GM12878 (cell line): Measurements from ENCODE around the gene AP2S1. TPM values are rescaled to one million over a fixed set of nuclear protein-coding genes. Genes with fewer than 3 reads are reported as not detected.

ENCODE experiments used
- GATAD2B ChIP-seq: fragments of 450-650 bp; conservative IDR thresholded peaks from 2 replicates; pipeline ENCODE4 v1.6.1; 2017; ENCODE audit warnings: low read depth, mild to moderate bottlenecking, moderate library complexity
- LARP7 ChIP-seq: fragments of 450-650 bp; IDR thresholded peaks from 2 replicates; pipeline ENCODE4 v1.6.1; 2017; ENCODE audit warnings: mild to moderate bottlenecking
- MEF2B ChIP-seq: fragments of 450-650 bp; IDR thresholded peaks from 2 replicates; pipeline ENCODE4 v1.6.1; 2018; ENCODE audit warnings: mild to moderate bottlenecking, moderate library complexity; ENCODE audit not compliant: partially characterized antibody, poor library complexity, severe bottlenecking
- MLLT1 ChIP-seq: fragments of 450-650 bp; IDR thresholded peaks from 2 replicates; pipeline ENCODE4 v1.6.1; 2016; ENCODE audit warnings: mild to moderate bottlenecking
- NKRF ChIP-seq: fragments of 450-650 bp; conservative IDR thresholded peaks from 2 replicates; pipeline ENCODE4 v1.6.1; 2017; ENCODE audit warnings: mild to moderate bottlenecking, moderate library complexity
- PML ChIP-seq: IDR thresholded peaks from 2 replicates; pipeline ENCODE4 v1.6.1; 2012; ENCODE audit warnings: low read length, inconsistent platforms
- RUNX3 ChIP-seq: IDR thresholded peaks from 2 replicates; pipeline ENCODE4 v1.6.1; 2012; ENCODE audit warnings: low read length, inconsistent platforms
- polyA plus RNA-seq, 11 experiments: library from polyadenylated mRNA; depleted of rRNA in 4 of 11; unstranded in 6 of 11; stranded (reverse) in 5 of 11; fragments of >200 nt; fragmentation: Nextera tagmentation in 4 of 11; fragmentation: Illumina TruSeq in 1 of 11; extraction: Ambion mirVana in 4 of 11; extraction: Trizol in 1 of 11; gene quantifications; 1 replicate in 1 of 11; 2 replicates in 10 of 11; pipeline versions ENCODE4 v1.2.1 to v1.2.3, GENCODE V29; 2011 to 2016; ENCODE audit warnings: inconsistent platforms in 2 of 11, missing spikeins in 2 of 11, low read depth in 1 of 11
- total RNA-seq, 4 experiments: library from RNA; depleted of rRNA in 3 of 4; stranded (reverse); fragments of >200 nt in 3 of 4; fragmentation: Illumina TruSeq in 1 of 4; extraction: Trizol in 1 of 4; gene quantifications; 2 replicates each; pipeline versions ENCODE4 v1.2.1 to v1.2.3, GENCODE V29; 2013 to 2021
- TF ChIP-seq, protein P1 (sequence below): fragments of 450-650 bp; IDR thresholded peaks from 2 replicates; pipeline ENCODE4 v1.6.1; 2017; ENCODE audit warnings: mild to moderate bottlenecking, moderate library complexity
- TF ChIP-seq, protein P2 (sequence below): IDR thresholded peaks from 2 replicates; pipeline ENCODE4 v1.6.1; 2012; ENCODE audit warnings: low read depth, low read length, improper control_type of control experiment

AP2S1 gene
- total and polyA plus RNA-seq, 10 of the 15 experiments (the other 5 are each of a cell fraction or from before 2014, with no cell fraction given), result 10.8 to 239 (median 104) TPM

- TF ChIP-seq, protein P1, sequence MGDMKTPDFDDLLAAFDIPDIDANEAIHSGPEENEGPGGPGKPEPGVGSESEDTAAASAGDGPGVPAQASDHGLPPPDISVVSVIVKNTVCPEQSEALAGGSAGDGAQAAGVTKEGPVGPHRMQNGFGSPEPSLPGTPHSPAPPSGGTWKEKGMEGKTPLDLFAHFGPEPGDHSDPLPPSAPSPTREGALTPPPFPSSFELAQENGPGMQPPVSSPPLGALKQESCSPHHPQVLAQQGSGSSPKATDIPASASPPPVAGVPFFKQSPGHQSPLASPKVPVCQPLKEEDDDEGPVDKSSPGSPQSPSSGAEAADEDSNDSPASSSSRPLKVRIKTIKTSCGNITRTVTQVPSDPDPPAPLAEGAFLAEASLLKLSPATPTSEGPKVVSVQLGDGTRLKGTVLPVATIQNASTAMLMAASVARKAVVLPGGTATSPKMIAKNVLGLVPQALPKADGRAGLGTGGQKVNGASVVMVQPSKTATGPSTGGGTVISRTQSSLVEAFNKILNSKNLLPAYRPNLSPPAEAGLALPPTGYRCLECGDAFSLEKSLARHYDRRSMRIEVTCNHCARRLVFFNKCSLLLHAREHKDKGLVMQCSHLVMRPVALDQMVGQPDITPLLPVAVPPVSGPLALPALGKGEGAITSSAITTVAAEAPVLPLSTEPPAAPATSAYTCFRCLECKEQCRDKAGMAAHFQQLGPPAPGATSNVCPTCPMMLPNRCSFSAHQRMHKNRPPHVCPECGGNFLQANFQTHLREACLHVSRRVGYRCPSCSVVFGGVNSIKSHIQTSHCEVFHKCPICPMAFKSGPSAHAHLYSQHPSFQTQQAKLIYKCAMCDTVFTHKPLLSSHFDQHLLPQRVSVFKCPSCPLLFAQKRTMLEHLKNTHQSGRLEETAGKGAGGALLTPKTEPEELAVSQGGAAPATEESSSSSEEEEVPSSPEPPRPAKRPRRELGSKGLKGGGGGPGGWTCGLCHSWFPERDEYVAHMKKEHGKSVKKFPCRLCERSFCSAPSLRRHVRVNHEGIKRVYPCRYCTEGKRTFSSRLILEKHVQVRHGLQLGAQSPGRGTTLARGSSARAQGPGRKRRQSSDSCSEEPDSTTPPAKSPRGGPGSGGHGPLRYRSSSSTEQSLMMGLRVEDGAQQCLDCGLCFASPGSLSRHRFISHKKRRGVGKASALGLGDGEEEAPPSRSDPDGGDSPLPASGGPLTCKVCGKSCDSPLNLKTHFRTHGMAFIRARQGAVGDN, result peak; percentile 92
- TF ChIP-seq, protein P2, sequence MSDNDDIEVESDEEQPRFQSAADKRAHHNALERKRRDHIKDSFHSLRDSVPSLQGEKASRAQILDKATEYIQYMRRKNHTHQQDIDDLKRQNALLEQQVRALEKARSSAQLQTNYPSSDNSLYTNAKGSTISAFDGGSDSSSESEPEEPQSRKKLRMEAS, result no peak; the same call in 1 of the 2 replicates
- TF ChIP-seq MEF2B (peak; percentile 44), GATAD2B (0 out of 2 replicates have a peak, but pooled peaks have one; percentile 12), PML (no peak), NKRF (peak; percentile 77), MLLT1 (0 out of 2 replicates have a peak, but pooled peaks have one; percentile 35), LARP7 (peak; percentile 45; the same call in 1 of the 2 replicates), RUNX3 (no peak)
These were observed 9.0 kb upstream of the AP2S1 start (continued) for GRCh38 chr19:46859637-46860124.
